ACC112 (cell line): Measurements from ENCODE around the gene SLX9.
A peak's percentile ranks its signal among the peaks of the same experiment; 100 is the strongest.

Source experiments
- H2AFZ ChIP-seq: fragments of 200-600 bp; sonication (generic); one replicate; pipeline ENCODE4 v1.6.0; 2017; ENCODE audit warnings: antibody characterized with exemption, low read length; ENCODE audit not compliant: unreplicated experiment
- H3K27ac ChIP-seq: fragments of 200-600 bp; sonication (generic); 2 replicates; pipeline ENCODE4 v1.5.1; 2014; ENCODE audit warnings: low read depth, mild to moderate bottlenecking, antibody characterized with exemption, low read length, moderate library complexity
- H3K27me3 ChIP-seq: fragments of 200-600 bp; sonication (generic); 2 replicates; pipeline ENCODE4 v1.6.1; 2014; ENCODE audit warnings: mild to moderate bottlenecking, antibody characterized with exemption, low read length, moderate library complexity, mixed read lengths; ENCODE audit not compliant: insufficient read depth
- H3K36me3 ChIP-seq: fragments of 200-600 bp; sonication (generic); 2 replicates; pipeline ENCODE4 v1.6.1; 2016; ENCODE audit warnings: mild to moderate bottlenecking, antibody characterized with exemption, low read length, moderate library complexity, mixed read lengths; ENCODE audit not compliant: insufficient read depth
- H3K4me1 ChIP-seq: fragments of 200-600 bp; sonication (generic); one replicate; pipeline ENCODE4 v1.6.1; 2016; ENCODE audit warnings: low read length, mixed read lengths; ENCODE audit not compliant: insufficient read depth, unreplicated experiment, control insufficient read depth
- H3K4me3 ChIP-seq: fragments of 200-600 bp; sonication (generic); 2 replicates; pipeline ENCODE4 v1.5.1; 2014; ENCODE audit warnings: mild to moderate bottlenecking, low read depth, low read length
- H3K79me2 ChIP-seq: fragments of 200-600 bp; sonication (generic); one replicate; pipeline ENCODE4 v1.6.0; 2016; ENCODE audit warnings: low read length; ENCODE audit not compliant: control insufficient read depth, unreplicated experiment, insufficient read depth

The SLX9 gene

GRCh38 chr21:44939532-44940115 lies at the start of gene SLX9:
TSS of gene SLX9 (plus strand) at chr21:44940029. CDS start at chr21:44940058, 29 bp downstream.
- peaks cover 39% of the 10 kb centered on the region for H3K79me2 ChIP-seq
- no peak within 1 kb of the TSS for H3K27ac ChIP-seq

GRCh38 chr21:44890338-44890931 lies 49.4 kb upstream of the SLX9 start:
- Histone ChIP-seq H2AFZ (no peak overlapping the region), H3K4me3 (no peak overlapping the region), H3K4me1 (no peaks in the 10 kb centered on the region), H3K36me3 (no peaks in the 10 kb centered on the region), H3K27ac (no peak overlapping the region), H3K27me3 (peaks cover 40% of the 10 kb centered on the region; the same call in 1 of the 2 replicates), H3K79me2 (no peaks in the 10 kb centered on the region)

More at GRCh38 chr21:44939532-44940115, at the start of gene SLX9:
- peak within 1 kb of the TSS; percentile 97 for H2AFZ ChIP-seq
- peaks cover 20% of the 10 kb centered on the region for H3K4me1 ChIP-seq
- H3K27me3 ChIP-seq, result no peaks in the 10 kb centered on the region
- peak within 1 kb of the TSS; percentile 100 for H3K4me3 ChIP-seq
- no peaks in the 10 kb centered on the region for H3K36me3 ChIP-seq

GRCh38 chr21:44890961-44891541 lies 48.8 kb upstream of the SLX9 start:
- H3K4me3 ChIP-seq, result no peak overlapping the region
- no peak overlapping the region for H2AFZ ChIP-seq
- H3K36me3 ChIP-seq, result no peaks in the 10 kb centered on the region
- no peaks in the 10 kb centered on the region for H3K4me1 ChIP-seq
- peaks cover 40% of the 10 kb centered on the region; the same call in 1 of the 2 replicates for H3K27me3 ChIP-seq
- H3K27ac ChIP-seq, result no peak overlapping the region
- H3K79me2 ChIP-seq, result no peaks in the 10 kb centered on the region

- peaks cover 40% of the 10 kb centered on the region; the same call in 1 of the 2 replicates for H3K27me3 ChIP-seq
- H3K27ac ChIP-seq, result no peak overlapping the region
- H3K36me3 ChIP-seq, result no peaks in the 10 kb centered on the region
- H3K79me2 ChIP-seq, result no peaks in the 10 kb centered on the region
- H3K4me3 ChIP-seq, result no peak overlapping the region
- no peak overlapping the region for H2AFZ ChIP-seq
- H3K4me1 ChIP-seq, result no peaks in the 10 kb centered on the region
Measured at GRCh38 chr21:44891631-44892031, 48.2 kb upstream of the SLX9 start.

GRCh38 chr21:44892095-44892494 lies 47.7 kb upstream of the SLX9 start:
- Histone ChIP-seq H2AFZ (no peak overlapping the region), H3K4me3 (no peak overlapping the region), H3K36me3 (no peaks in the 10 kb centered on the region), H3K4me1 (no peaks in the 10 kb centered on the region), H3K27ac (no peak overlapping the region), H3K27me3 (peaks cover 40% of the 10 kb centered on the region; the same call in 1 of the 2 replicates), H3K79me2 (no peaks in the 10 kb centered on the region)

GRCh38 chr21:44892536-44893277 lies 47.1 kb upstream of the SLX9 start:
- no peak overlapping the region for H3K27ac ChIP-seq
- H3K36me3 ChIP-seq, result no peaks in the 10 kb centered on the region
- no peaks in the 10 kb centered on the region for H3K4me1 ChIP-seq
- no peaks in the 10 kb centered on the region for H3K79me2 ChIP-seq
- no peak overlapping the region for H2AFZ ChIP-seq
- peaks cover 42% of the 10 kb centered on the region; the same call in 1 of the 2 replicates for H3K27me3 ChIP-seq
- no peak overlapping the region for H3K4me3 ChIP-seq

- no peak overlapping the region for H2AFZ ChIP-seq
- peaks cover 48% of the 10 kb centered on the region for H3K27me3 ChIP-seq
- H3K36me3 ChIP-seq, result no peaks in the 10 kb centered on the region
- H3K27ac ChIP-seq, result no peak overlapping the region
- no peaks in the 10 kb centered on the region for H3K4me1 ChIP-seq
- H3K79me2 ChIP-seq, result no peaks in the 10 kb centered on the region
- H3K4me3 ChIP-seq, result no peak overlapping the region
Measured at GRCh38 chr21:44893278-44893556, 46.6 kb upstream of the SLX9 start.

GRCh38 chr21:44893948-44894656 lies 45.7 kb upstream of the SLX9 start:
- no peaks in the 10 kb centered on the region for H3K79me2 ChIP-seq
- H3K4me3 ChIP-seq, result no peak overlapping the region
- H3K27ac ChIP-seq, result no peak overlapping the region
- H3K27me3 ChIP-seq, result peaks cover 56% of the 10 kb centered on the region
- H3K36me3 ChIP-seq, result no peaks in the 10 kb centered on the region
- H2AFZ ChIP-seq, result no peak overlapping the region
- H3K4me1 ChIP-seq, result no peaks in the 10 kb centered on the region

- Histone ChIP-seq H3K79me2 (no peaks in the 10 kb centered on the region), H3K27ac (no peak overlapping the region), H3K36me3 (no peaks in the 10 kb centered on the region), H3K4me3 (no peak overlapping the region), H2AFZ (no peak overlapping the region), H3K27me3 (peaks cover 62% of the 10 kb centered on the region), H3K4me1 (no peaks in the 10 kb centered on the region)
Measured at GRCh38 chr21:44894687-44895302, 45.0 kb upstream of the SLX9 start.

- H3K4me1 ChIP-seq, result no peaks in the 10 kb centered on the region
- no peak overlapping the region for H3K4me3 ChIP-seq
- no peak overlapping the region for H2AFZ ChIP-seq
- no peaks in the 10 kb centered on the region for H3K79me2 ChIP-seq
- no peak overlapping the region for H3K27ac ChIP-seq
- peaks cover 58% of the 10 kb centered on the region for H3K27me3 ChIP-seq
- H3K36me3 ChIP-seq, result no peaks in the 10 kb centered on the region
Measured at GRCh38 chr21:44895859-44896258, 44.0 kb upstream of the SLX9 start.
